BLaER1 (cell line): ENCODE results near the gene RASGEF1C.

ENCODE experiments used
- H3K27ac ChIP-seq: shearing (Covaris generic); formaldehyde crosslinking; 2 replicates; pipeline ENCODE4 v1.8.1; 2022
- H3K27me3 ChIP-seq: shearing (Covaris generic); formaldehyde crosslinking; 2 replicates; pipeline ENCODE4 v1.8.1; 2022
- H3K36me3 ChIP-seq: shearing (Covaris generic); formaldehyde crosslinking; 2 replicates; pipeline ENCODE4 v1.8.1; 2022
- H3K4me1 ChIP-seq: shearing (Covaris generic); formaldehyde crosslinking; 2 replicates; pipeline ENCODE4 v1.8.1; 2022
- H3K4me2 ChIP-seq: shearing (Covaris generic); formaldehyde crosslinking; 2 replicates; pipeline ENCODE4 v1.8.1; 2022
- H3K4me3 ChIP-seq: shearing (Covaris generic); formaldehyde crosslinking; 2 replicates; pipeline ENCODE4 v1.8.1; 2022
- H3K9ac ChIP-seq: shearing (Covaris generic); formaldehyde crosslinking; 2 replicates; pipeline ENCODE4 v1.8.1; 2022
- H3K9me3 ChIP-seq: shearing (Covaris generic); formaldehyde crosslinking; 2 replicates; pipeline ENCODE4 v1.8.1; 2022
- H4K20me1 ChIP-seq: shearing (Covaris generic); formaldehyde crosslinking; 2 replicates; pipeline ENCODE4 v1.8.1; 2022
- Cebpa-rat ChIP-seq: shearing (Covaris generic); IDR thresholded peaks from 2 replicates; pipeline ENCODE4 v1.8.1; 2022

The RASGEF1C gene

DNA sequence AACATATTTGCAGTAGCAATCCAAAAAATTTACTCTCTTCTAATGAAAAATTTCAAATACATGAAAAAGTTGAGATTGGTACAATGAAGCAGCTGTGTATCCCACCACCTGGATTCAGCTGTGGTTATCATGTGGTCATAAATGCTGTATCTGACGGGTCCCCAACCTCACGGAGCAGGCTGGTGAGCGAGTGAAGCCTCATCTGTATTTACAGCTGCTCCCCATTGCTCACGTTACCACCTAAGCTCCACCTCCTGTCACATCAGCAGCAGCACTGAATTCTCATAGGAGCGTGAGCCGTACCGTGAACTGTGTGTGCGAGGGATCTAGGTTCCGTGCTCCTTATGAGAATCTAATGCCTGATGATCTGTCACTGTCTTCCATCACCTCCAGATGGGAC is 130.7 kb downstream of the RASGEF1C start:
- no peak for TF ChIP-seq Cebpa-rat
- no peak overlapping the region for H3K4me3 ChIP-seq
- H3K4me1 ChIP-seq, result peaks cover 25% of the 10 kb centered on the region
- no peaks in the 10 kb centered on the region for H3K27me3 ChIP-seq
- H4K20me1 ChIP-seq, result no peaks in the 10 kb centered on the region
- H3K9me3 ChIP-seq, result peaks cover 27% of the 10 kb centered on the region
- no peak overlapping the region for H3K4me2 ChIP-seq
- H3K9ac ChIP-seq, result no peak overlapping the region
- no peaks in the 10 kb centered on the region for H3K36me3 ChIP-seq
- H3K27ac ChIP-seq, result no peak overlapping the region

GRCh38 chr5:180077594-180078284 is 131.3 kb downstream of the RASGEF1C start:
- H3K36me3 ChIP-seq, result no peaks in the 10 kb centered on the region
- no peaks in the 10 kb centered on the region for H4K20me1 ChIP-seq
- H3K27ac ChIP-seq, result no peak overlapping the region
- no peak overlapping the region for H3K9ac ChIP-seq
- no peak overlapping the region for H3K4me2 ChIP-seq
- no peak for TF ChIP-seq Cebpa-rat
- H3K4me3 ChIP-seq, result no peak overlapping the region
- peaks cover 29% of the 10 kb centered on the region for H3K9me3 ChIP-seq
- no peaks in the 10 kb centered on the region for H3K27me3 ChIP-seq
- peaks cover 25% of the 10 kb centered on the region for H3K4me1 ChIP-seq

DNA sequence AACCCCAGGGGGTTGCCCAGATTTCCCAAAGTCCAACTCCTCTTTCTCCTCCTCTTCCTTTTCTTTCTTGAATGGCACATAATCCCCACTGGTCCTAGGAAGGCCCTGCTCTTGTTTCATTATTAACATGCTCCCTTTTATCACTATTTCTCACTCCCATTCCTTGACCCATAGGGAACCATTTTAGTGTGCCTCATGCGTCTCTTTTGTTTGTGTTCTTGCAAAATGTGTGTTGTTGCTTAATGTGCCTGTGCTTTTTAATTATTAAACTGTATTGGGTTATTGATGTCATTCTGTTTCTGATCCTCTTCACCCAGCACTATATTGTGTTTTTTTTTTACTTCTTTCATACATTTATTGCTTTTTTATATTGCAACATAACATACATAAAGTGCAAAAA is 133.3 kb downstream of the RASGEF1C start:
- Histone ChIP-seq H3K4me3 (no peak overlapping the region), H4K20me1 (no peaks in the 10 kb centered on the region), H3K4me1 (peaks cover 23% of the 10 kb centered on the region), H3K27me3 (no peaks in the 10 kb centered on the region), H3K9me3 (peaks cover 21% of the 10 kb centered on the region), H3K4me2 (no peak overlapping the region), H3K27ac (no peak overlapping the region), H3K36me3 (no peaks in the 10 kb centered on the region), H3K9ac (no peak overlapping the region)
- TF ChIP-seq Cebpa-rat, result no peak

DNA sequence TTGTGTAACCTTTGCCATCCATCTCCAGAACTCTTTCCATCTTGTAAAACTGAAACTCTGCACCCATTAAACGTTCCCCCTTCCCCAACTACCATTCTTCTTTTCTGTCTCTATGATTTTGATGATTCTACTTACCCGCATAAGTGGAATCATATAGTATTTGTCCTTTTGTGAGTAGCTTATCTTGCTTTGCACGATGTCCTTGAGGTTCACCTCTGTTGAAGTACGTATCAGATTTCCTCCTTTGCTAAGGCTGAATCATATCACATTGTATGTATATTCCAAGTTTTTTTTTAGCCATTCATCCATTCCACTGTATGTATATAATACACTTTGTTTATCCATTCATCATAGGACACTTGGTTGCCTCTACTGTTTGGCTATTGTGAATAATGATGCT is 134.5 kb downstream of the RASGEF1C start:
- Histone ChIP-seq H3K4me3 (no peak overlapping the region), H3K27ac (no peak overlapping the region), H3K4me1 (peaks cover 22% of the 10 kb centered on the region), H3K27me3 (no peaks in the 10 kb centered on the region), H3K4me2 (no peak overlapping the region), H3K36me3 (no peaks in the 10 kb centered on the region), H3K9ac (no peak overlapping the region), H3K9me3 (peaks cover 18% of the 10 kb centered on the region), H4K20me1 (peaks cover 11% of the 10 kb centered on the region)
- no peak for TF ChIP-seq Cebpa-rat

DNA sequence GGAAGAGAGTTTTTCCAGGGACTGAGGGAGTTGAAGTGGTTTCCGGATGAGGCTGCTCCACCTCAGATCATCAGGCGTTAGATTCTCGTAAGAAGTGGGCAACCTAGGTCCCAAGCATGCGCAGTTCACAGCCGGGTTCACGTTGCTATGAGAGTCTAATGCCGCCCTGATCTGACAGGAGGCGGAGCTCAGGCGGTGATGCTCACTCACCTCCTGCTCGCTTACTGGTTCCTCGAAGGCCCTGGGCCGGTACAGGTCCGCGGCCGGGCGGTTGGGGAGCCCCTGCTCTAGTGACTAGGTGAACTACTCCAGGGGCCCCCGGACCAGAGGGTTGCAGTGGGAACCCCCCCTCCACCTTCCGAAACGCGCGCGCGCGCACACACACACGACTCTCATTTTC is 136.5 kb downstream of the RASGEF1C start:
- peak overlapping the region; percentile 98; the same call in 1 of the 2 replicates for H3K4me2 ChIP-seq
- peaks cover 31% of the 10 kb centered on the region for H3K4me1 ChIP-seq
- H3K27me3 ChIP-seq, result no peaks in the 10 kb centered on the region
- peak overlapping the region; percentile 88 for H3K4me3 ChIP-seq
- TF ChIP-seq Cebpa-rat, result no peak
- no peak overlapping the region for H3K9ac ChIP-seq
- peaks cover 30% of the 10 kb centered on the region for H4K20me1 ChIP-seq
- peaks cover 6% of the 10 kb centered on the region; the same call in 1 of the 2 replicates for H3K9me3 ChIP-seq
- no peaks in the 10 kb centered on the region for H3K36me3 ChIP-seq
- no peak overlapping the region; the same call in 1 of the 2 replicates for H3K27ac ChIP-seq

GRCh38 chr5:180072256-180072548 is 136.8 kb downstream of the RASGEF1C start:
- Histone ChIP-seq H3K9me3 (peaks cover 8% of the 10 kb centered on the region), H3K4me2 (peak overlapping the region; percentile 98), H3K4me3 (peak overlapping the region; percentile 88)

GRCh38 chr5:180071531-180072255 is 137.3 kb downstream of the RASGEF1C start, which contains the start of gene RNF130:
Gene RNF130, minus strand, starts transcription at chr5:180071759. Its CDS starts 57 bp downstream, at chr5:180071702.
- peaks cover 39% of the 10 kb centered on the region for H4K20me1 ChIP-seq
- no peaks in the 10 kb centered on the region for H3K27me3 ChIP-seq
- H3K4me2 ChIP-seq, result peak within 1 kb of the TSS; percentile 98
- peaks cover 13% of the 10 kb centered on the region for H3K9me3 ChIP-seq
- H3K9ac ChIP-seq, result peak within 1 kb of the TSS; percentile 94
- H3K4me1 ChIP-seq, result peaks cover 31% of the 10 kb centered on the region
- peak within 1 kb of the TSS; percentile 95 for H3K27ac ChIP-seq
- no peak for TF ChIP-seq Cebpa-rat
- peak within 1 kb of the TSS; percentile 88 for H3K4me3 ChIP-seq
- peaks cover 6% of the 10 kb centered on the region for H3K36me3 ChIP-seq

More at GRCh38 chr5:180072256-180072548, 136.8 kb downstream of the RASGEF1C start:
- H3K4me1 ChIP-seq, result peaks cover 31% of the 10 kb centered on the region
- no peaks in the 10 kb centered on the region for H3K27me3 ChIP-seq
- peaks cover 34% of the 10 kb centered on the region for H4K20me1 ChIP-seq
- peak overlapping the region; percentile 95 for H3K27ac ChIP-seq
- TF ChIP-seq Cebpa-rat, result no peak
- no peak overlapping the region for H3K9ac ChIP-seq
- peaks cover under 1% of the 10 kb centered on the region; the same call in 1 of the 2 replicates for H3K36me3 ChIP-seq

DNA sequence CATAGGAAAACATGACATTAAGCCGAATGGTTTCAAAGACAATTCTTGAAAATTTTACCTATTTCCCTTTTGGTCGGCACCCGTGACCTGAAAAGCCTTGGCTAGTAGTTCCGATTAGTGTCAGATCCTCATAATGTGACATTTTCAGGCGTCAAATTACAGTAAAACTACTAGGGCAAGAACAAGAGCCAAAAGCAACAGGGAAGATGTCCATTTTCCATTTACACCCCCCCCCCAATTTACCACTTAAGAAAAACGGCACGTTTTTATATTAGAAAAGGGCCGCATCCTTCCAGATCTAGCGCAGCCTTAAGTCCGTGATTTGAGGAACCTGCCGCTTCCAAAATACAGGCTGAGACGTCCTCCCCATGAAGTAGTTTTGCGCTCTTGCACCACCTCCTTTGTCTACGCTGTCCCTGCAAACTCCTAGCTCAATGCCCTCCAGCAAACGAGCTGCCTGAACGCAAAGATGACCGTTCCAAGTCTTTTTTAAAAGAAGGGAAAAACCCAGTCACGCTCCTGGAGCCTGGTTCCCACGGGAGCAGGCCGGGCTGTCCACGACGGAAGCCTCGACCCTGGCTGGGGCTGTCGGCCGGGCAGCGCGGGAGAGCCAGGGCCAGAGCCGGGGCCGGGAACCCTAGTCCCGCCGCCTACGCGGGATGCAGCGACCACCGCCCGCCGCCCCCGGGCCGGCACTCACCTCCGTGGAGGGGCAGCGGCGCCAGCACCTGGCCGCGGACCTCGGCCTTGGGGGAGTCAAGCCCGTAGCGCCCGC is 138.1 kb downstream of the RASGEF1C start:
- peak overlapping the region; percentile 94 for H3K9ac ChIP-seq
- H3K36me3 ChIP-seq, result peaks cover 13% of the 10 kb centered on the region
- H3K9me3 ChIP-seq, result peaks cover 20% of the 10 kb centered on the region
- peaks cover 47% of the 10 kb centered on the region for H4K20me1 ChIP-seq
- peak overlapping the region; percentile 95 for H3K27ac ChIP-seq
- H3K4me3 ChIP-seq, result peak overlapping the region; percentile 88
- peaks cover 31% of the 10 kb centered on the region for H3K4me1 ChIP-seq
- TF ChIP-seq Cebpa-rat, result no peak
- H3K4me2 ChIP-seq, result peak overlapping the region; percentile 98
- H3K27me3 ChIP-seq, result no peaks in the 10 kb centered on the region

DNA sequence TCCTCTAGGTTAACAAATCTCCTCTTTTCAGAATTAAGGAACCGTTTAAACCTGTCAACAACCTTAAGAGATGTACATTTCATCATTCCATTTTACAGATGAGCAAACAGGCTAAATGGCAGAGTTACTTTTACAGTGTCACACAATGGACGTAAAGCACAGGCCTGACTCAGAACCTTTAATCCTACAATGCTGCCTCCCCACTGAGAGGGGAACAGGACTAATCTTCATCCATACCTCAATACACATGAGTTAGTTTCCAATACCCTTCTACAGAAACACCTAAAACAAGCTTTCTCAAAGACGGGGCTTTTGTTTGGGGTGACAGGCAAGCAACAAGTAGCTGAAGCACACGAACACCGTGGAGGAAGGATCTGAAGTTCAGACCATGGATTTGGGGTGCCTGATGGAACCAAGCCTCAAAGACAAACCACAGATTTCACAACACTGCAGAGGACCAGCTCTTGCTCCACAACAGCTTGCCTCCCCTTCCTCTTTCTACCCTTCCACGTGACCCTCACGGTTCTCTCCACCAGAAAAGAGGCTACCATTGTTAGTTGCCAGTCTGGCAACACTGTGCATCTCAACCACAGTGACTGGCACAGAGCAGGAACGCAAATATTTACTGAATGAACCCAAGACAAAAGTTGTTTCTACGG is 139.3 kb downstream of the RASGEF1C start:
- Histone ChIP-seq H3K36me3 (peaks cover 25% of the 10 kb centered on the region), H3K4me3 (peak overlapping the region; percentile 88), H3K9me3 (peaks cover 33% of the 10 kb centered on the region), H3K4me1 (peaks cover 31% of the 10 kb centered on the region), H3K9ac (peak overlapping the region; percentile 94), H3K27me3 (no peaks in the 10 kb centered on the region), H4K20me1 (peaks cover 47% of the 10 kb centered on the region), H3K4me2 (peak overlapping the region; percentile 98), H3K27ac (peak overlapping the region; percentile 95)
- peak; percentile 98 for TF ChIP-seq Cebpa-rat
